Esophagus muscularis mucosa (tissue), 4 donors: ENCODE data around the gene ZNF222. TPM values are rescaled to one million over a fixed set of nuclear protein-coding genes. Genes with fewer than 3 reads are reported as not detected.

Source experiments
- DNase-seq: peaks from one replicate; pipeline ENCODE4 v3.0.0-alpha.2; 2017; ENCODE audit errors: extremely low spot score
- H3K27ac ChIP-seq, 4 donors: fragments of 200-600 bp; sonication (generic); replicated peaks in 1 of 4; 1 replicate in 3 of 4; 2 replicates in 1 of 4; pipeline ENCODE4 v1.5.1; 2016 to 2019; ENCODE audit warnings: mild to moderate bottlenecking in 1 of 4
- H3K27me3 ChIP-seq, 4 donors: fragments of 200-600 bp; sonication (generic); one replicate each; pipeline versions ENCODE4 v1.5.1 to v1.6.0; 2016 to 2019
- H3K36me3 ChIP-seq, 4 donors: fragments of 200-600 bp; sonication (generic); one replicate each; pipeline ENCODE4 v1.5.1; 2016 to 2019
- H3K4me1 ChIP-seq, 4 donors: fragments of 200-600 bp; sonication (generic); one replicate each; pipeline ENCODE4 v1.5.1; 2016 to 2019
- H3K4me3 ChIP-seq, 4 donors: fragments of 200-600 bp; sonication (generic); 1 replicate in 2 of 4; 2 replicates in 2 of 4; pipeline ENCODE4 v1.5.1; 2016 to 2019; ENCODE audit warnings: mild to moderate bottlenecking in 4 of 4, moderate library complexity in 1 of 4
- H3K9me3 ChIP-seq, 4 donors: fragments of 200-600 bp; sonication (generic); 1 replicate in 3 of 4; 2 replicates in 1 of 4; pipeline ENCODE4 v1.5.1; 2016 to 2019
- EP300 ChIP-seq: sonication (generic); formaldehyde crosslinking; IDR thresholded peaks from one replicate; pipeline ENCODE4 v1.6.1; 2017; ENCODE audit warnings: antibody characterized with exemption
- POLR2A ChIP-seq: fragments of 450-650 bp; IDR thresholded peaks from one replicate; pipeline ENCODE4 v1.6.1; 2017; ENCODE audit warnings: antibody characterized with exemption, moderate library complexity, mild to moderate bottlenecking, low read depth
- POLR2AphosphoS5 ChIP-seq, 2 donors: sonication (generic); formaldehyde crosslinking; IDR thresholded peaks; one replicate each; pipeline ENCODE4 v1.6.1; 2017; ENCODE audit warnings: antibody characterized with exemption in 2 of 2
- WGBS: methylation state at CpG from one replicate; pipeline ENCODE4 v1.1.5; 2018; 5-methylcytosine and 5-hydroxymethylcytosine counted together
- intact Hi-C: fragments of 100-400 bp; cut with DNase I; formaldehyde crosslinking; loops from one replicate; pipeline ENCODE4 v1.15.1; 2023
- total RNA-seq, 4 donors: library from RNA; depleted of rRNA; stranded (reverse); fragments of >200 nt; gene quantifications; one replicate each; pipeline versions ENCODE4 v1.1.0 to v1.2.1, GENCODE V29; 2016
- TF ChIP-seq, protein P1 (sequence below), 3 experiments: fragments of 200-600 bp in 2 of 3; fragments of 450-650 bp in 1 of 3; sonication (generic) in 2 of 3; IDR thresholded peaks; one replicate each; pipeline ENCODE4 v1.5.1; 2017 to 2019; ENCODE audit warnings: antibody characterized with exemption in 3 of 3, mild to moderate bottlenecking in 2 of 3, moderate library complexity in 1 of 3

ZNF222 gene
- total RNA-seq: 1 to 10 TPM; 1.2 to 3.8 (median 2.3) TPM

GRCh38 chr19:44025217-44025936 lies at the start of gene ZNF222:
TSS of gene ZNF222 (plus strand) at chr19:44025379. CDS start at chr19:44025437, 58 bp downstream.
- H3K36me3 ChIP-seq: peaks cover 36 to 43% (median 38%) of the 10 kb centered on the region in 4 donors
- H3K4me3 ChIP-seq: peak within 1 kb of the TSS; percentile 73 to 90 (median 79)
- H3K27me3 ChIP-seq: no peaks in the 10 kb centered on the region
- WGBS: under 1% methylated on average over 31 of the region's 37 CpGs
- H3K27ac ChIP-seq: peak within 1 kb of the TSS; percentile 62 to 74 (median 69)
- TF ChIP-seq POLR2AphosphoS5 (IDR thresholded peaks at IDR 0.05): peak; percentile 36 to 71
- no peak for TF ChIP-seq POLR2A
- intact Hi-C loops: no loop called here
- peak; percentile 95 for DNase-seq
- H3K9me3 ChIP-seq: peaks cover 2 to 38% (median 32%) of the 10 kb centered on the region in 4 donors
- peaks cover 6 to 14% (median 13%) of the 10 kb centered on the region in 4 donors for H3K4me1 ChIP-seq

GRCh38 chr19:43976732-43977131 lies 48.4 kb upstream of the ZNF222 start:
- Histone ChIP-seq H3K4me1 (no peaks in the 10 kb centered on the region), H3K36me3 (no peaks in the 10 kb centered on the region), H3K9me3 (peaks cover 6 to 98% (median 95%) of the 10 kb centered on the region in 4 donors), H3K4me3 (no peak overlapping the region), H3K27ac (no peak overlapping the region), H3K27me3 (no peaks in the 10 kb centered on the region)
- no peak for TF ChIP-seq POLR2AphosphoS5 (IDR thresholded peaks at IDR 0.05)
- no peak for TF ChIP-seq POLR2A
- TF ChIP-seq, protein P1, sequence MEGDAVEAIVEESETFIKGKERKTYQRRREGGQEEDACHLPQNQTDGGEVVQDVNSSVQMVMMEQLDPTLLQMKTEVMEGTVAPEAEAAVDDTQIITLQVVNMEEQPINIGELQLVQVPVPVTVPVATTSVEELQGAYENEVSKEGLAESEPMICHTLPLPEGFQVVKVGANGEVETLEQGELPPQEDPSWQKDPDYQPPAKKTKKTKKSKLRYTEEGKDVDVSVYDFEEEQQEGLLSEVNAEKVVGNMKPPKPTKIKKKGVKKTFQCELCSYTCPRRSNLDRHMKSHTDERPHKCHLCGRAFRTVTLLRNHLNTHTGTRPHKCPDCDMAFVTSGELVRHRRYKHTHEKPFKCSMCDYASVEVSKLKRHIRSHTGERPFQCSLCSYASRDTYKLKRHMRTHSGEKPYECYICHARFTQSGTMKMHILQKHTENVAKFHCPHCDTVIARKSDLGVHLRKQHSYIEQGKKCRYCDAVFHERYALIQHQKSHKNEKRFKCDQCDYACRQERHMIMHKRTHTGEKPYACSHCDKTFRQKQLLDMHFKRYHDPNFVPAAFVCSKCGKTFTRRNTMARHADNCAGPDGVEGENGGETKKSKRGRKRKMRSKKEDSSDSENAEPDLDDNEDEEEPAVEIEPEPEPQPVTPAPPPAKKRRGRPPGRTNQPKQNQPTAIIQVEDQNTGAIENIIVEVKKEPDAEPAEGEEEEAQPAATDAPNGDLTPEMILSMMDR (IDR thresholded peaks at IDR 0.05): no peak
- no peak for TF ChIP-seq EP300
- intact Hi-C loops: no loop called here
- WGBS: 89% methylated on average over 1 of the region's 1 CpG
- DNase-seq: no peak

- WGBS: 80% methylated on average over 2 of the region's 2 CpGs
- TF ChIP-seq POLR2AphosphoS5 (IDR thresholded peaks at IDR 0.05) (no peak), EP300 (no peak), POLR2A (no peak)
- TF ChIP-seq, protein P1 (IDR thresholded peaks at IDR 0.05): no peak
- intact Hi-C loops: loop anchor here (10.0 kb wide), 1 partner anchor 49 kb away; the partner anchor contains the start of gene ZNF45
- Histone ChIP-seq H3K4me3 (peak overlapping the region; percentile 68 to 73 (median 71)), H3K4me1 (peaks cover 4 to 17% (median 13%) of the 10 kb centered on the region in 4 donors), H3K27ac (peak overlapping the region; percentile 78 to 84 (median 82)), H3K27me3 (no peaks in the 10 kb centered on the region), H3K9me3 (peaks cover 6 to 47% (median 35%) of the 10 kb centered on the region in 4 donors), H3K36me3 (peaks cover 2 to 8% (median 5%) of the 10 kb centered on the region in 4 donors)
- no peak for DNase-seq
Measured at GRCh38 chr19:43983544-43983911, 41.7 kb upstream of the ZNF222 start.

GRCh38 chr19:43983912-43984686 lies 41.1 kb upstream of the ZNF222 start, which contains the start of gene ZNF155:
TSS of gene ZNF155 (plus strand) at chr19:43984188. CDS start at chr19:43988544, 4,356 bp downstream.
- no peak for TF ChIP-seq POLR2A
- peak; percentile 72 to 77 for TF ChIP-seq POLR2AphosphoS5 (IDR thresholded peaks at IDR 0.05)
- H3K4me1 ChIP-seq: peaks cover 4 to 17% (median 13%) of the 10 kb centered on the region in 4 donors
- peaks cover 7 to 14% (median 9%) of the 10 kb centered on the region in 4 donors for H3K36me3 ChIP-seq
- intact Hi-C loops: loop anchor here (2.0 to 10.0 kb wide), 2 partner anchors 19 to 49 kb away; partner anchors contain the start of genes ZNF230 and ZNF45
- peak within 1 kb of the TSS; percentile 78 to 84 (median 82) for H3K27ac ChIP-seq
- no peaks in the 10 kb centered on the region for H3K27me3 ChIP-seq
- WGBS: 2% methylated on average over 36 of the region's 40 CpGs
- peaks cover 6 to 42% (median 29%) of the 10 kb centered on the region in 4 donors for H3K9me3 ChIP-seq
- peak; percentile 98 for DNase-seq
- peak within 1 kb of the TSS; percentile 68 to 73 (median 71) for H3K4me3 ChIP-seq

- no peaks in the 10 kb centered on the region for H3K27me3 ChIP-seq
- no peak for TF ChIP-seq EP300
- TF ChIP-seq POLR2A: no peak
- TF ChIP-seq, protein P1 (IDR thresholded peaks at IDR 0.05): no peak
- no peak for TF ChIP-seq POLR2AphosphoS5 (IDR thresholded peaks at IDR 0.05)
- peak overlapping the region; percentile 78 to 84 (median 82) for H3K27ac ChIP-seq
- 2% methylated on average over 14 of the region's 14 CpGs for WGBS
- no peak for DNase-seq
- peak overlapping the region; percentile 68 to 73 (median 71) for H3K4me3 ChIP-seq
- peaks cover 13 to 19% (median 15%) of the 10 kb centered on the region in 4 donors for H3K36me3 ChIP-seq
- peaks cover 4 to 17% (median 13%) of the 10 kb centered on the region in 4 donors for H3K4me1 ChIP-seq
- H3K9me3 ChIP-seq: peaks cover 4 to 37% (median 24%) of the 10 kb centered on the region in 4 donors
- intact Hi-C loops: loop anchor here (2.0 to 10.0 kb wide), 2 partner anchors 18 to 50 kb away; partner anchors contain the start of genes ZNF230 and ZNF45
Measured at GRCh38 chr19:43984687-43985000, 40.5 kb upstream of the ZNF222 start.
